Mucosa of rectum (tissue), 2 donors: ENCODE measurements around the gene IER5L.
"Not testable (repeated sequence)": the region's sequence is repeated elsewhere in the genome, so short reads cannot be mapped to it uniquely, and the experiment has no call there.

Experiments used
- H3K27ac ChIP-seq, 2 donors: one replicate each; pipeline ENCODE4 v1.7.0; 2013; ENCODE audit warnings: inconsistent platforms in 2 of 2, low read depth in 2 of 2, low read length in 2 of 2
- H3K27me3 ChIP-seq, 2 donors: one replicate each; pipeline ENCODE4 v1.7.0; 2013; ENCODE audit warnings: low read length in 2 of 2; ENCODE audit not compliant: control insufficient read depth in 2 of 2, insufficient read depth in 2 of 2
- H3K36me3 ChIP-seq, 2 donors: one replicate each; pipeline ENCODE4 v1.7.0; 2013; ENCODE audit warnings: low read length in 2 of 2; ENCODE audit not compliant: control insufficient read depth in 2 of 2, insufficient read depth in 2 of 2
- H3K4me1 ChIP-seq, 2 donors: one replicate each; pipeline ENCODE4 v1.7.0; 2013; ENCODE audit warnings: low read length in 2 of 2, mild to moderate bottlenecking in 1 of 2; ENCODE audit not compliant: control insufficient read depth in 2 of 2, insufficient read depth in 2 of 2
- H3K4me3 ChIP-seq, 2 donors: one replicate each; pipeline ENCODE4 v1.7.0; 2013; ENCODE audit warnings: low read length in 2 of 2
- H3K9ac ChIP-seq, 2 donors: one replicate each; pipeline ENCODE4 v1.7.0; 2013; ENCODE audit warnings: low read length in 2 of 2, low read depth in 1 of 2, mild to moderate bottlenecking in 1 of 2
- H3K9me3 ChIP-seq, 2 donors: one replicate each; pipeline ENCODE4 v1.7.0; 2013; ENCODE audit warnings: low read length in 2 of 2; ENCODE audit not compliant: control insufficient read depth in 2 of 2
- donor health status: healthy.
- donor health status: Normal muscosa, but diverticular disease.

The IER5L gene

DNA sequence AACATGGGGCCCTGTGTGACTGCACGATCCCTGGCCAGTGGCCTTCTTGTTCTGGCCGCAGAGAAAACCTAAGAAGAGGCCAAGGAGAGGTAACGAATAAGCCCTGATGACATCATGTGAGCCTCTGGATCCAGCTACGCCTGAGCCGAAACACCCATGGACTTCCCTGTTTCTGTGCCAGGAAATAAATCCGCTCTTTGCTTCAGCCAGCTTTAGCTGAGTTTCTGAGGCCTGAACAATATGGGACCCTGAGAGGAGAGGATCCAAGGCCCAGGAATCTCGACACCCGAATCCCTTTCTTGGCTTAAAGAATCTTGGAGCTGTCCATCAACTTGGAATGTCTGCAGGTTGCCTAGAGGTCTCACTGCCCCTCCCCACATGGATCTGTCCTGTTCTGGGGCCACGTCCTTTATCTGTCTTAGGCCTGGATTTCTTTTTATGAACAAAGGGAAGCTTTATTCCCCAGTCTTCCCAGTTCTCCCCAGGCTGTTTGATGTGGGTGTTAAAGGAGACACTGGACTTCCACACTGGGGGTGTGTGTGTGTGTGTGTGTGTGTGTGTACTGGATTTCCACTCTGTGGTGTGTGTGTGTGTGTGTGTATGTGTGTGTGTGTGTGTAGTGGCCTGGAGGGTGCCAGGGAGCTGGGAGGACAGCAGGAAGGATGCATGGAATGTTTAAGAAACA, 13.7 kb downstream of the IER5L start:
- no peaks in the 10 kb centered on the region for H3K9me3 ChIP-seq
- peak overlapping the region; percentile 63 to 70 for H3K9ac ChIP-seq
- H3K36me3 ChIP-seq: no peaks in the 10 kb centered on the region
- no peak overlapping the region for H3K4me3 ChIP-seq
- H3K27ac ChIP-seq: peak overlapping the region; percentile 72 to 84
- peaks cover 25 to 26% of the 10 kb centered on the region in 2 donors for H3K4me1 ChIP-seq
- H3K27me3 ChIP-seq: no peaks in the 10 kb centered on the region

GRCh38 chr9:129163753-129164152, 14.3 kb downstream of the IER5L start:
- H3K9me3 ChIP-seq: no peaks in the 10 kb centered on the region
- H3K27me3 ChIP-seq: no peaks in the 10 kb centered on the region
- no peak overlapping the region for H3K4me3 ChIP-seq
- H3K4me1 ChIP-seq: peaks cover 25 to 26% of the 10 kb centered on the region in 2 donors
- peak overlapping the region; percentile 72 to 84 for H3K27ac ChIP-seq
- H3K36me3 ChIP-seq: no peaks in the 10 kb centered on the region
- H3K9ac ChIP-seq: peak overlapping the region; percentile 14 to 70

- H3K27ac ChIP-seq, H3K9me3 ChIP-seq, H3K9ac ChIP-seq, H3K4me3 ChIP-seq, H3K36me3 ChIP-seq, H3K27me3 ChIP-seq: not testable (repeated sequence)
- H3K4me1 ChIP-seq: peaks cover 25 to 26% of the 10 kb centered on the region in 2 donors
These were observed 14.8 kb downstream of the IER5L start for GRCh38 chr9:129163198-129163670.

DNA sequence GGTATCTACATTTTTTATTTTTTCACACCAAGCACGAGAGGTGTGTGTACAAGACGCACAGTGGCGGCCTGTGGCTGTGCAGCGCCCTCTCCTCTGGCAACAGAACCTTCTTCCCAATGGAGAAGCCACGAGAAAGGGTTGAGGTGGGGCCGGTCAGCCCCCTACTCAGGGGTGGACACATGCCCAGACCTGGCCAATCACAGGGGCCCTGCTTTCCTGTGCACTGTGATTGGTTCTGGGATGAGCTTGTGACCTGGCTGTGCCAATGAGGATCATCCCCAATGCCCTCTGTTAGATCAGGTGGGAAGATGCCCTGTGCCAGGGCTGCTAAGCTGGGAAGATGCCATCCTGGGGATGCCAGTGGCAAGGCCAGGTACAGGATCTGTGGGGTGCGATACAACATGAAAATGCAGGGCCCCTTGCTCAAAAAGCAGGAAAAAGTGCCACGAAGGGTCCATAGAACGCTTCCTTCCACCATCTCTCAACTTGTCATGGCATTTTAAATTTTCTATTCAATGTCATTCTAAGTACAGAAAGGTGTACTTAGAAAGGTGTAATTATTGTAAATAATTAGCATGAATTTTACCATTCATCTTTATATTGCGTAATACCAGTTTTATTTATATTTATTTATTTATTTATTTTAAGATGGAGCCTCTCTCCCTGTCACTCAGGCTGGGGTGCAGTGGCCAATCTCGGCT, 15.4 kb downstream of the IER5L start:
- Histone ChIP-seq H3K36me3 (no peaks in the 10 kb centered on the region), H3K4me1 (peaks cover 19 to 21% of the 10 kb centered on the region in 2 donors), H3K9me3 (no peaks in the 10 kb centered on the region), H3K9ac (no peak overlapping the region), H3K4me3 (no peak overlapping the region), H3K27me3 (no peaks in the 10 kb centered on the region), H3K27ac (no peak overlapping the region)

DNA sequence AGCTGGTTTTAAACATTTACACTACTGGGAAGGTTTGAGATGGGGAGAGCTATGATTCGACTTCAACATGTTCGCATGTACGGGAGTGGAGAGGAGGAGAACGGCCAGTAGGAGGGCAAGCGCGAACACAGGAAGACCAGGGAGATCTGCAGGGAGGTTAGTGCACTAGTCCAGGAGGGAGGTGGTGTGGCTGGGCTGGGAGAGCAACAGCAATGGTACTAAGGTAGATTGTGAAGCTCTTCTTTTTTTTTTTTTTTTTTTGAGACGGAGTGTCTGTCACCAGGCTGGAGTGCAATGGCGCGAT, 16.6 kb downstream of the IER5L start:
- Histone ChIP-seq H3K27ac (no peak overlapping the region), H3K36me3 (no peaks in the 10 kb centered on the region), H3K4me3 (no peak overlapping the region)

DNA sequence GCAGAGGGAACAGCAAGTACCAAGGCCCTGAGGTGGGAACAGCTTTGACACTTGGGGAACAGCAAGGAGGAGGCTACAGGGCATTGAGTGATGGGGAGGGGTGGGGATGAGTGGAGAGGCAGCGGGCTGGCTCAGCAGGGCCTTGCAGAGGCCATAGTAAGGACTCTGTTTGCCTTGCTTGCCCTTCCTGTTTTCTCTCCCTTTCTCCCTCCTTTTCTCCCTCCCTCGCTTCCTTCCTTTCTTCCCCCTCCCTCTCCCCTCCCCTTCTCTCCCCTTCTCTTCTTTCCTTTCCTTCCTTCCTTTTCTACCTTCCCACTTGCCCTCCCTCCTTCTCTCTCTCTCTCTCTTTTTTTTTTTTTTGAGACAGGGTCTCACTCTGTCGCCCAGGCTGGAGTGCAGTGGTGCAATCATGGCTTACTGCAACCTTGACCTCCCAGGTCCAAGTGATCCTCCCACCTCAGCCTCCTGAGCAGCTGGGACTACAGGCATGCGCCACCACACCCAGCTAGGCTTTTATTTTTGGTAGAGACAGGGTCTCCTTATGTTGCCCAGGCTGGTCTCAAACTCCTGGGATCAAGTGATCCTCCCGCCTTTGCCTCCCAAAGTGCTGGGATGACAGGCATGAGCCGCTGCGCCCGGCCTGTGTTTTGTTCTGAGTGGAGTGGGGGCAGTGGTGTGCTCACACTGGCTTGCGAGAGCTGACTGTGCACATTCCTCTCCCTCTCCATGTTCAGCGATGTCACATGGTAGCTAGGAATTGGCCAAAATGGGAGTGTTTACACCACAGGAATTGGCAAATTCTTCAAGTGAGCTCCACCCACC, 17.1 kb downstream of the IER5L start:
- H3K27ac ChIP-seq: no peak overlapping the region
- H3K4me3 ChIP-seq: no peak overlapping the region
- H3K36me3 ChIP-seq: no peaks in the 10 kb centered on the region
- H3K9ac ChIP-seq: no peak overlapping the region
- peaks cover 11 to 15% of the 10 kb centered on the region in 2 donors for H3K4me1 ChIP-seq
- H3K27me3 ChIP-seq: no peaks in the 10 kb centered on the region
- H3K9me3 ChIP-seq: no peaks in the 10 kb centered on the region

More for the DNA sequence above, 16.6 kb downstream of the IER5L start:
- no peaks in the 10 kb centered on the region for H3K27me3 ChIP-seq
- H3K4me1 ChIP-seq: peaks cover 14 to 15% of the 10 kb centered on the region in 2 donors
- H3K9ac ChIP-seq: no peak overlapping the region
- no peaks in the 10 kb centered on the region for H3K9me3 ChIP-seq

DNA sequence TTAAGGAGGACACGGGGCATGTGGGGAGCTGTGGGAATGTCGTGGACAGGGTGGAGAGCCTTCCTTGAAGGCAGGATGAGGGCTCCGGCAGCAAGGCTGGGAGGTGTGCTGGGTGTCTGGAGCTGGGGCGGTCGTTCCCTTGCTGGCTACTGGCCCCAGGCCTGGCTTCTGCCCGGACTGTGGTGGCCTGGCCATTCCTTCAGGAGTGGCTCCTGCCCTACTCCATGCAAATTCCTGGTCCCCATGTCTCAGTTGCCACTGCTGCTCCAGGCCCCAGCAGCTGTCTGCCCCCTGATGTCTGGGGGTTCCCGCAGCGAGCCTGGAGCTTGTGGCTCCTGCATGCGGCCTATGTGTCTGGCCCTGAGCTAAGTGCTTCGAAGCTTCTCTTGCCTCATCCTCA, 21.9 kb downstream of the IER5L start:
- H3K9me3 ChIP-seq: no peaks in the 10 kb centered on the region
- peaks cover 3 to 13% of the 10 kb centered on the region in 2 donors for H3K36me3 ChIP-seq
- no peak overlapping the region for H3K4me3 ChIP-seq
- H3K27ac ChIP-seq: no peak overlapping the region
- no peak overlapping the region for H3K9ac ChIP-seq
- no peaks in the 10 kb centered on the region for H3K27me3 ChIP-seq
- H3K4me1 ChIP-seq: no peaks in the 10 kb centered on the region

DNA sequence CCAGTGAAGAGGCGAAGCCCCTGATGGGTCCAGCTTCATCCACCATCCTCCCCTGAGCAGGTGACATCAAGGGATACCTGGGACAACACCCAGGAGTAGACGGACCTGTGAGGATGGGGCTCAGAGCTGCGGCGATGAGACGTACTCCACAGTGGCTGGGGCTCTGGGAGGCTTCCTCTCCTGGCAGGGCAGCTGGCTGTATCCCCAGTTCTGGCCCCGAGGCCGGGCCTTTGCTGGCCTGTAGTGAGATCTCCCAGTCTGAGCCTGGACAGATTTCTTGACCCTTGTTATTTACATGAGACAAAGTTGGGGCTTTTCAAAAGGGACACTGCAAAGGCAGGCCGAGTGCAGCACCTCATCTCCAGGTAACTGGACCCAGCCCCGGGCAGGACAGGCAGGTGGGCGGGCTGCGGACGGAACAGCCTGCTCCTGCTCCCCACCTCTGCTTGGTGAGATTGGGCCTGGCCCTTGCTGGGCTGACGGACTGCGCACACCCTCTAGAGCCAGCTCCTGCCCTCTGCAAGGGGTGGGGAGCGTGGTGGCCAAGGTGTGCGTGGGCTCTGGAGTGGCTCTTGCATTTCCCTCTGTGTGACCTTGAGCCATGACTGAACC, 23.1 kb downstream of the IER5L start:
- no peak overlapping the region for H3K9ac ChIP-seq
- no peaks in the 10 kb centered on the region for H3K27me3 ChIP-seq
- H3K4me3 ChIP-seq: no peak overlapping the region
- peaks cover 3 to 13% of the 10 kb centered on the region in 2 donors for H3K36me3 ChIP-seq
- H3K9me3 ChIP-seq: no peaks in the 10 kb centered on the region
- H3K27ac ChIP-seq: no peak overlapping the region
- no peaks in the 10 kb centered on the region for H3K4me1 ChIP-seq

GRCh38 chr9:129151469-129151868, 26.6 kb downstream of the IER5L start:
- Histone ChIP-seq H3K4me3 (no peak overlapping the region), H3K4me1 (no peaks in the 10 kb centered on the region), H3K27me3 (no peaks in the 10 kb centered on the region), H3K9me3 (no peaks in the 10 kb centered on the region), H3K9ac (no peak overlapping the region), H3K27ac (no peak overlapping the region), H3K36me3 (peaks cover 8 to 16% of the 10 kb centered on the region in 2 donors)
